Astrocyte of the cerebellum (primary cell): ENCODE data around the gene TPP2.

ENCODE experiments used
- DNase-seq: peaks from one replicate; pipeline ENCODE4 v3.0.0-alpha.2; 2011; ENCODE audit warnings: low read depth
- H3K4me3 ChIP-seq: 2 replicates; pipeline ENCODE4 v1.5.1; 2011; ENCODE audit warnings: mild to moderate bottlenecking, low read depth, low read length, moderate library complexity
- CTCF ChIP-seq: IDR thresholded peaks from 2 replicates; pipeline ENCODE4 v1.5.1; 2012; ENCODE audit warnings: low read length, low read depth, moderate library complexity, mild to moderate bottlenecking; ENCODE audit errors: missing control alignments
- in situ Hi-C: cut with HindIII; loops from 2 replicates; pipeline ENCODE4 v1.10.0; 2017; ENCODE audit warnings: low sequenced_read_pairs

Gene TPP2

GRCh38 chr13:102682727-102683126 lies 85.9 kb downstream of the TPP2 start:
- in situ Hi-C loops, result no loop called here
- DNase-seq, result no peak
- TF ChIP-seq CTCF, result no peak

GRCh38 chr13:102683637-102684036 lies 86.9 kb downstream of the TPP2 start:
- DNase-seq, result no peak
- H3K4me3 ChIP-seq, result no peak overlapping the region
- no peak for TF ChIP-seq CTCF
- in situ Hi-C loops, result no loop called here

More at GRCh38 chr13:102682727-102683126, 85.9 kb downstream of the TPP2 start:
- no peak overlapping the region for H3K4me3 ChIP-seq

GRCh38 chr13:102686024-102686423 lies 89.2 kb downstream of the TPP2 start:
- H3K4me3 ChIP-seq, result no peak overlapping the region
- DNase-seq, result no peak
- no peak for TF ChIP-seq CTCF
- in situ Hi-C loops, result no loop called here

GRCh38 chr13:102687520-102687919 lies 90.7 kb downstream of the TPP2 start:
- H3K4me3 ChIP-seq, result no peak overlapping the region
- TF ChIP-seq CTCF, result no peak
- in situ Hi-C loops, result no loop called here
- no peak for DNase-seq

- in situ Hi-C loops, result no loop called here
- TF ChIP-seq CTCF, result no peak
- DNase-seq, result no peak
- no peak overlapping the region for H3K4me3 ChIP-seq
Observed at GRCh38 chr13:102688306-102688973, 91.7 kb downstream of the TPP2 start.

- H3K4me3 ChIP-seq, result no peak overlapping the region
- no peak for DNase-seq
- no peak for TF ChIP-seq CTCF
- in situ Hi-C loops, result no loop called here
Observed at GRCh38 chr13:102690883-102691282, 94.1 kb downstream of the TPP2 start.

- TF ChIP-seq CTCF, result no peak
- H3K4me3 ChIP-seq, result no peak overlapping the region
- in situ Hi-C loops, result no loop called here
- no peak for DNase-seq
Observed at GRCh38 chr13:102692491-102692826, 95.7 kb downstream of the TPP2 start.
